Mucosa of descending colon (tissue), 3 donors: ENCODE measurements around the gene SYT4. TPM values are rescaled to one million over a fixed set of nuclear protein-coding genes. Genes with fewer than 3 reads are reported as not detected.
"Not testable (repeated sequence)": the region's sequence is repeated elsewhere in the genome, so short reads cannot be mapped to it uniquely, and the experiment has no call there.

Experiments
- ATAC-seq: fragments of 200-7000 bp; cut with Tn5 transposase; one replicate; pipeline ENCODE4 v1.9.1; 2020; ENCODE audit warnings: mild to moderate bottlenecking, moderate library complexity
- DNase-seq, 3 donors: peaks; one replicate each; pipeline ENCODE4 v3.0.0-alpha.2; 2020
- H3K36me3 ChIP-seq: fragments of 200-600 bp; one replicate; pipeline ENCODE4 v1.8.0; 2021; ENCODE audit warnings: low read depth, mild to moderate bottlenecking
- H3K4me1 ChIP-seq: fragments of 200-600 bp; one replicate; pipeline ENCODE4 v1.8.0; 2021; ENCODE audit warnings: low read depth, mild to moderate bottlenecking
- H3K4me3 ChIP-seq: fragments of 200-600 bp; one replicate; pipeline ENCODE4 v1.8.0; 2021; ENCODE audit warnings: mild to moderate bottlenecking
- H3K9me3 ChIP-seq: fragments of 200-600 bp; one replicate; pipeline ENCODE4 v1.8.0; 2021; ENCODE audit warnings: mild to moderate bottlenecking
- intact Hi-C, 2 donors: fragments of 100-400 bp; cut with DNase I in 1 of 2; cut with micrococcal nuclease in 1 of 2; formaldehyde crosslinking; loops; one replicate each; pipeline versions ENCODE4 v1.11.0 to v1.11.1; 2022; cut with DNase I, micrococcal nuclease
- total RNA-seq, 3 donors: library from RNA; stranded (reverse); fragmentation: NEBNext Ultra II Directional in 2 of 3; extraction: Animal tissue kit (Norgen Biotek cat#: 25700) in 2 of 3; gene quantifications; one replicate each; pipeline versions ENCODE4 v1.2.1 to v1.2.4, GENCODE V29; 2021 to 2023
- TF ChIP-seq, protein P1 (sequence below): fragments of 200-600 bp; IDR thresholded peaks from one replicate; pipeline ENCODE4 v1.8.0; 2022; ENCODE audit warnings: antibody characterized with exemption, mild to moderate bottlenecking
- donor health status: DM: no; HTN: no; CAD: no; lungs with moderate emphysema.
- donor health status: DM: no; HTN: no; CAD: no.
- donor health status: DM: no; HTN: yes; CAD: no.

Gene SYT4
- total RNA-seq, 3 donors from 2014 or later: 0.38 to 3.8 (median 0.99) TPM

DNA sequence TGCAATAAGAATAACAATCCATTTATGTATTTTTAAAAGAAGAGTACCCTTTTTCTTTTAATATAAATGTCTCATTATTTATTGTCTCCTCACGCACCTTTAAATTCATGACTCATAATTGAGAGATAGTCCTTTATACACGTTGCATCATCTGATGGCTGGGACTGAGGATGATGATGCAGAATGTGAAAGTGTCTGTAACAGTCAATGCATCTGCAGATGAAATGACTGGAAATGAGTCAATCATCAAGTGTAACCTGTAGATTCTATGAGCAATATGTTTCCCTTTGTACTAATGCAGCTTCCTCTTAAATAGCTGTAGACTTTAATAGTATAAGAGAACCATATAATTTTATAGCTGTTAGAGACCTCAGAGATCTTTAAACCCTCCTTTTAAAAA lies 26.1 kb upstream of the SYT4 start:
- no peaks in the 10 kb centered on the region for H3K36me3 ChIP-seq
- intact Hi-C loops: no loop called here
- H3K9me3 ChIP-seq: no peaks in the 10 kb centered on the region
- H3K4me3 ChIP-seq: no peak overlapping the region
- ATAC-seq: no peak
- TF ChIP-seq, protein P1, sequence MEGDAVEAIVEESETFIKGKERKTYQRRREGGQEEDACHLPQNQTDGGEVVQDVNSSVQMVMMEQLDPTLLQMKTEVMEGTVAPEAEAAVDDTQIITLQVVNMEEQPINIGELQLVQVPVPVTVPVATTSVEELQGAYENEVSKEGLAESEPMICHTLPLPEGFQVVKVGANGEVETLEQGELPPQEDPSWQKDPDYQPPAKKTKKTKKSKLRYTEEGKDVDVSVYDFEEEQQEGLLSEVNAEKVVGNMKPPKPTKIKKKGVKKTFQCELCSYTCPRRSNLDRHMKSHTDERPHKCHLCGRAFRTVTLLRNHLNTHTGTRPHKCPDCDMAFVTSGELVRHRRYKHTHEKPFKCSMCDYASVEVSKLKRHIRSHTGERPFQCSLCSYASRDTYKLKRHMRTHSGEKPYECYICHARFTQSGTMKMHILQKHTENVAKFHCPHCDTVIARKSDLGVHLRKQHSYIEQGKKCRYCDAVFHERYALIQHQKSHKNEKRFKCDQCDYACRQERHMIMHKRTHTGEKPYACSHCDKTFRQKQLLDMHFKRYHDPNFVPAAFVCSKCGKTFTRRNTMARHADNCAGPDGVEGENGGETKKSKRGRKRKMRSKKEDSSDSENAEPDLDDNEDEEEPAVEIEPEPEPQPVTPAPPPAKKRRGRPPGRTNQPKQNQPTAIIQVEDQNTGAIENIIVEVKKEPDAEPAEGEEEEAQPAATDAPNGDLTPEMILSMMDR: no peak
- no peak for DNase-seq
- H3K4me1 ChIP-seq: no peaks in the 10 kb centered on the region

DNA sequence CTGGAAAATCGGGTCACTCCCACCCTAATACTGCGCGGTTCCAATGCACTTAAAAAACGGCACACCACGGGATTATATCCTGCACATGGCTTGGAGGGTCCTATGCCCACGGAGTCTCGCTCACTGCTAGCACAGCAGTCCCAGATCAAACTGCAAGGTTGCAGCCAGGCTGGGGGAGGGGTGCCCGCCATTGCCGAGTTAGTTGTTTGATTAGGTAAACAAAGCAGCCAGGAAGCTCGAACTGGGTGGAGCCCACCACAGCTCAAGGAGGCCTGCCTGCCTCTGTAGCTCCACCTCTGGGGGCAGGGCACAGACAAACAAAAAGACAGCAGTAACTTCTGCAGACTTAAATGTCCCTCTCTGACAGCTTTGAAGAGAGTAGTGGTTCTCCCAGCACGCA lies 8.9 kb upstream of the SYT4 start:
- ATAC-seq, intact Hi-C loops, H3K36me3 ChIP-seq, H3K4me3 ChIP-seq, H3K9me3 ChIP-seq, H3K4me1 ChIP-seq: not testable (repeated sequence)
- DNase-seq: peak in 1 of 3 donors; percentile 16

DNA sequence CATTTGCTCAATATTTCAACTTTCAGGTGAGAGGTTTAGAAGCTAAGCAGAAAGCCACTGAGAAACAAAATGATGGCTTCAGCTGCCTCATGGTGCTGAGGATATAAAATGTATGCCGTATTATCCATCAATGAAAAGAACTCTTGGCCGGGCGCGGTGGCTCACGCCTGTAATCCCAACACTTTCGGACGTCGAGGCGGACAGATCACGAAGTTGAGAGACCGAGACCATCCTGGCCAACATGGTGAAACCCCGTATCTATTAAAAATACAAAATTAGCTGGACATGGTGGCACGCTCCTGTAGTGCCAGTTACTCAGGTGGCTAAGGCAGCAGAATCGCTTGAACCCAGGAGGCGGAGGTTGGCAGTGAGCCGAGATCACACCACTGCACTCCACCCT lies 6.0 kb upstream of the SYT4 start:
- Histone ChIP-seq H3K9me3 (no peaks in the 10 kb centered on the region), H3K36me3 (no peaks in the 10 kb centered on the region), H3K4me1 (no peaks in the 10 kb centered on the region), H3K4me3 (no peak overlapping the region)
- TF ChIP-seq, protein P1: no peak
- no peak for ATAC-seq
- DNase-seq: no peak
- intact Hi-C loops: no loop called here

DNA sequence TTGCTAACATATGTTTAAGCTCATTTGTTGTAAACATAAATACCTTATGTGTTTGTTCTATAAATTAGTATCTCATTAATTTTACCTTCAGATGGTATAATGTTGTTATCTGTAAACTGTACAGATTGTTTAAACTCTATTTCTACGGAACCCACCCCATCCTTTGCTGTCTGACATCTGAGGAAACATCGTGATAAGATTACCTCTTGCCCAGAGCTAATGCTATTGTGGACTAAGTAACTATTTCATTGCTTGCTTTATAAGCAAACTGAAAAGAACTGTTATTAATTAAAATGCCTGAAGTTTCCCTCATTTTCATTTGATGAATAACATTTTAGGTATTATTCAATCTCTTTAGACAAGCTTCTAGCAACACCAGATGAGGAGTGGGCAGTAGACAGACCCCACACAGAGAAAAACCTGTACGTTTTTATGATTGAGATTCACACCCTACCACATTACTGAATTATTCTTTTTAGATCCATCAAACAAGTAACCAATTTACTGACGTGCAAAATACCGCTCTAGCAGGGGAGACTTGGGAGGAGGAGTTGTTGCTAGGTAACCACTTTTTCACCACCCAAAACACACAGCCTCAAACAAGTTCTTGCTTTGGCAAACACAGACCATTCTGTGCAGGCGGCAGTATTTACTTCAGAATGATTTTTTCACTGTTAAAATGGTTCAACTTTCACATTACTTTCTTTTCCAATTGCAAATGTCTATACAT lies 1.9 kb upstream of the SYT4 start:
- Histone ChIP-seq H3K9me3 (no peaks in the 10 kb centered on the region), H3K4me3 (no peak overlapping the region), H3K4me1 (no peaks in the 10 kb centered on the region), H3K36me3 (no peaks in the 10 kb centered on the region)
- ATAC-seq: no peak
- TF ChIP-seq, protein P1: no peak
- intact Hi-C loops: loop anchor here in 1 of 2 donors (10.0 kb wide), 1 partner anchor 256 kb away; no protein-coding TSS in a partner anchor
- no peak for DNase-seq

DNA sequence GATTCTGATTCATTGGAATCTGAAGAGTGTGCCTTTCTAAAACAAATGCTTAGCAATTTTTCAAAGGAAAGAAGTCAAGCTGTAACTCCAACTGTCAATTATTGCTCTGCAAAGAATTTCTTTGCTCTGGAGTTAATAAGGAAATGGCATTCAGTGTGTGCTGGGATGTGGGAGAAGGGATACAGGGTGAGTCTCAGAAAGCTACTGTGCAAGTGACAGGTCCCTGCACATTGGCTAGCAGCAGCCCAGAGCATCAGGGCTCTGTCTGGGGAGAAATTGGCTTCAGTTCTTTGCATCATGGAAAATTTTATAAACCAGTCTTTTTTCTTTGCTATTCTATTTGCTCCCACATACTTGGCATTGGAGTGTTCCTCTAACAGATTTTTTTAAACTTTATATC lies 1.1 kb upstream of the SYT4 start:
- no peaks in the 10 kb centered on the region for H3K9me3 ChIP-seq
- TF ChIP-seq, protein P1: no peak
- intact Hi-C loops: loop anchor here in 1 of 2 donors (10.0 kb wide), 1 partner anchor 256 kb away; no protein-coding TSS in a partner anchor
- ATAC-seq (no peak), DNase-seq (no peak)
- H3K4me1 ChIP-seq: no peaks in the 10 kb centered on the region
- H3K36me3 ChIP-seq: no peaks in the 10 kb centered on the region
- H3K4me3 ChIP-seq: no peak overlapping the region

DNA sequence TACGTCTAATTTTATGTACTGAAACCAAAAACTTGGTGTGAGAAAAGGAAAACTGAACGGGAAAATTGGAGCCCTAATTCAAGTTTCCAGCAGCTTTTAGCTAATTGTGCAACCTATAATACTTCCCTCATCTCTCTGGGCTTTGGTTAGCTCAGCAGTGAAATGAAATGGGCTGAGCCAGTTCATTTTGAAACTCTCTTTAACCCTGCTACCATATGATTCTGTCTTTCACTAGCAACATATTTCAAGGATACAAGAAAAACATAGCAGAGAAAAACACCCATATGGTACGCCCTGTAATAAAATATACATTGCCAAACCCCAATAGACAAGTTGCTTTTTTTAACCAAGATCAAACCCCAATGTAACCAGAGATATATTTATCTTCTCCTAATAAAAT lies 799 bp downstream of the SYT4 start:
- no peak for DNase-seq
- Histone ChIP-seq H3K9me3 (no peaks in the 10 kb centered on the region), H3K36me3 (no peaks in the 10 kb centered on the region), H3K4me1 (no peaks in the 10 kb centered on the region), H3K4me3 (no peak overlapping the region)
- TF ChIP-seq, protein P1: no peak
- intact Hi-C loops: loop anchor here in 1 of 2 donors (10.0 kb wide), 1 partner anchor 258 kb away; no protein-coding TSS in a partner anchor
- no peak for ATAC-seq
